Dermis microvascular lymphatic vessel endothelial cell (primary cell): Measurements from ENCODE around the gene FRS3. TPM values are rescaled to one million over a fixed set of nuclear protein-coding genes. Genes with fewer than 3 reads are reported as not detected.

Experiments used
- DNase-seq, 2 donors: peaks; one replicate each; pipeline versions ENCODE4 v3.0.0 to v3.0.0-alpha.2; 2010; ENCODE audit warnings: low read depth in 2 of 2
- total RNA-seq: library from RNA; depleted of rRNA; stranded (reverse); fragments of >200 nt; gene quantifications from 2 replicates; pipeline ENCODE4 v1.2.1, GENCODE V29; 2014

The FRS3 gene
- total RNA-seq, 1 donor from 2014 or later = 0.64 TPM

DNA sequence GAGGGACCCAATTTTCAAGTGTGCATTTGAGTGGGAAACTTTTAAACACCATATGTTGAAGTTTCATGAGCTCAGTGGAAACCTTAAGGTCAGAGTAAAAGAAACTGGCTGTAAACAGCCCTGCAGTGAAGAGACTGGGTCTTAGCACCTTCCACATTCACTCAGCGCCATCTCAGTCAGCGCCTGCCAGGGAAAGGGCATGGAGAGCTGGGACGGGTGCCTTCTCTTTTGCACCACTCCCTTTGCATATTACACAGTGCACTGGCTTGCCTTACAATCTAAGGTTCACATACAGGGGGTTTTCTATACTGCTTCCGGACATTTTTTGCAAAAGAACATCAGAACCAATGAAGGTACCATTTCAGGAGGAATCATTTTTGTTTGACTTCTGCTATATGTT lies 12.3 kb upstream of the FRS3 start:
- DNase-seq = no peak

GRCh38 chr6:41791305-41791704 lies 11.6 kb upstream of the FRS3 start:
- no peak for DNase-seq

DNA sequence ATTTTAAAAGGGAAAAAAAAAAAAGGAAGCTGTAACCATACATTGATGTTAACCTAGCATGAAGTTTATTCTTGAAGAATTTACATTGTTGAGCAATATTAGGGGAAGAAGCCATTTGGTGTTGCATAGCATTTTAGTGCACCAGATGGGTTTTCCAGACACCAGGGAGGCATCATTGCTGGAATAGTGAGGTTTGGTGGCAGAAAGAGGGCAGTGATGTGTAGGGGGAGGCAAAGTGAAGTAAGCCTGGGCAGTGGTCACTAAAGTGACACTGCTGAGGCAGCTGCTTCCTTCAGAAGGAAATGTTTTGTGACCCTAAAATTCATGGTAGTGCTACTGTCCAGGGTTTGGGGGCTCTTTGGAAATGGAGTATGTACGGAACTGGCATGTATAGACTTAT lies 10.3 kb upstream of the FRS3 start:
- no peak for DNase-seq

DNA sequence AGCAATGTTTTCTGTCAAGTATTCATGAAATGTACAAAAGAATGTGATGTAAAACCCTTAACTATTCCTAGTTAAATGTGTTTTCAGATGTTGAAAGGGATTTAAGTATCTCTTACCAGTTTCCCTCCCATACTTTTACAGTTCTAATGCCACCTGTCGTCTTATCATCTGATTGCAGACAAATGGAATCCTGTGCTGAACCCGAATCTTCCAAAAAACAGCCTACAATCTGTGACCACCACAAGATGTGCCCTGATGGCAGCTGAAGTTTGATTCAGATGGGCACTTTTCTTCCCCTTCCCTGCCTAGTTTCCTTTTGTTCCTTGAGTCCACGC lies 9.7 kb upstream of the FRS3 start:
- no peak for DNase-seq

DNA sequence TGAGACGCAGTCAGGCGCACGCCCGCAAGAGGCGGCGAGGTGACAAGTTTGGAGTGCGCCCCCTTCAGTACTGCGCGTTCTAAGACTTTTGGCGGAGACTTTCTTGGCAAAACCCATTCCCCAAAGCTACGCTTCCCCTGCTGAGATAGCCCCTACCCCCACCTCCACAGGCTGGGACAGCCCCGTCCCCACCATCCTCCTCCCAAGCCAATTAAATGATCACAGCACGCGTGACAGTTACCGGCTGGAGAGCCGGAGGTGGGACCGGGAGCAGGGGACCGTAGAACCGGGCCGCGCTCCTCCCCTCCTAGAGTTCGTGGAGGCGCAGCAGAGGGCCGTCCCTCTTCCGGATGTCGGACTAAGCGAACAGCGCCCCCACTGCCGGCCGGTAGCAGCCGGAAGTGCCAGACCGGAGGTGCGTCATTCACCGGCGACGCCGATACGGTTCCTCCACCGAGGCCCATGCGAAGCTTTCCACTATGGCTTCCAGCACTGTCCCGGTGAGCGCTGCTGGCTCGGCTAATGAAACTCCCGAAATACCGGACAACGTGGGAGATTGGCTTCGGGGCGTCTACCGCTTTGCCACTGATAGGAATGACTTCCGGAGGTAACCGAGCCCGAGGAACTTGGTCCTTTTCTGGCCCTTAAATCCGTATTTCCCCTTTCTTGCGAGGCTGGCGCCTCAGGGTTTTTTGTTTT lies 7.7 kb upstream of the FRS3 start, which contains the start of gene TOMM6:
Gene TOMM6, plus strand, starts transcription at position 476 of the 699 bp plus-strand sequence. Its CDS starts 4 bp downstream, at position 480.
- peak; percentile 88 to 97 for DNase-seq

DNA sequence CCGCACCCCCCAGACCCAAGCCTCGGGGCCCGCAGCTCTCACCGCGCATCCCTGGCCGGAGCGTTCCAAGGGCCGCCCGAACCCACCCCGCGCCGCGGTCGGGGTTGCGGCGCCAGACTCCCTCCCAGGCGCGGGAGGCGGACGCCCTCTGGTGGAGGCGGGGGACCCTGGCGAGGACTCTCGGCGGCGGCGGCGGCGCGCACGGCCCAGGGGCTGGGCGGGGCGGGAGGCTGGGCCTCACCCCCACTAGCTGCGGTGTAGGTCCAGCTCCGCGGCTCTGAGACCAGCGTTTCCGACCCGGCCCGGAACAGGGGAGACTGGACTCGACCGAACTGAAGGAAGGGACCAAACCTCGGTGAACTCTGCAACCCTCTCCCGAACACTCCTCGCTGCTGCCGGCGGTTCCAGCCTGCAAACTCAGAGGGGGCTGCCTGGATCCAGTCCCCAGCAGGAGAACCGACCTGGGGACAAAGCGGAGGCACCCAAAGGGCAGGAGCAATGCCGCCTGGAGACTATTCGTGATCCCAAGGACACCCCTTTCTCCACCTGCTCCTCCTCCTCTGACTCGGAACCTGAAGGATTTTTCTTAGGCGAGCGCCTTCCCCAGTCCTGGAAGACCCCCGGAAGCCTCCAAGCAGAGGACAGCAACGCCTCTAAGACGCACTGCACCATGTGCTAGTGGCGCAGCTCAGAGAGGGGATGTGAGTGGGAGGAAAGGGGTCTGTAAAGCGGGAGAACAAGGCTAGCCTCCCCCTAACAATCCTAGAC lies 6.9 kb upstream of the FRS3 start:
- peak in 1 of 2 donors; percentile 86 for DNase-seq

DNA sequence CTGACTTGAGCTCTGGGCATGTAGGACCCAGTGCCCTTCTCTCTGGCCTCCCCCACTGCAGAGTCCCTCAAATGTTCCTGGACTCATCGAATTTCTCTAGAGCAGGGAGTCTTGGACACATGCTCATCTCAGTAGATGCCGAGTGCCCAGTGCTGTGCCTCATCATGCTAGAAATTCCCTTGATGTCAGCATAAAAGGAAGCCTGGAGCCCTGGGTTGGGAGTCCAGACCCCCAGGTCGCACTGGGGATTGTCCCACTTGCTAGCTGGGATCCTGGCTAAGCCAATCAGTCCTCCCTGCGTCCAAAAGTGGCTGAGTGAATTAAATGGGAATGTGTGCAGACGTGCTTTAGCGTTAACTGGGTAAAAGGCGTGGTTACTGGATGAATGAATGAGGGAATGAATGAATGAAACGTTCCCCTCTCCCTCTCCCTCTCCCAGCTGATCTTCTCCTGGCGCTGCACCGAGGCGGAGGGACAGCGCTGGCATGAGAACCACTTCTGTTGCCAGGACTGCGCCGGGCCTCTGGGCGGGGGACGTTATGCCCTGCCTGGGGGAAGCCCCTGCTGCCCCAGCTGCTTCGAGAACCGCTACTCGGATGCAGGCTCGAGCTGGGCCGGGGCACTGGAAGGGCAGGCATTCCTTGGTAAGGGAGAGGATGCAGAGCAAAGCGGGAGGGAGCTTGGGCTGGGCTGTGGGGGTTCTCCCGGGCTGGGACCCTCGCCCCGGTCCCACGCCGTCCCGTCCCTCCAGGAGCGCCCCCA lies 6.2 kb upstream of the FRS3 start:
- peak in 1 of 2 donors; percentile 33 for DNase-seq

GRCh38 chr6:41785254-41785653 lies 5.6 kb upstream of the FRS3 start:
- DNase-seq = no peak

GRCh38 chr6:41784581-41785171 lies 5.0 kb upstream of the FRS3 start:
- DNase-seq = no peak

DNA sequence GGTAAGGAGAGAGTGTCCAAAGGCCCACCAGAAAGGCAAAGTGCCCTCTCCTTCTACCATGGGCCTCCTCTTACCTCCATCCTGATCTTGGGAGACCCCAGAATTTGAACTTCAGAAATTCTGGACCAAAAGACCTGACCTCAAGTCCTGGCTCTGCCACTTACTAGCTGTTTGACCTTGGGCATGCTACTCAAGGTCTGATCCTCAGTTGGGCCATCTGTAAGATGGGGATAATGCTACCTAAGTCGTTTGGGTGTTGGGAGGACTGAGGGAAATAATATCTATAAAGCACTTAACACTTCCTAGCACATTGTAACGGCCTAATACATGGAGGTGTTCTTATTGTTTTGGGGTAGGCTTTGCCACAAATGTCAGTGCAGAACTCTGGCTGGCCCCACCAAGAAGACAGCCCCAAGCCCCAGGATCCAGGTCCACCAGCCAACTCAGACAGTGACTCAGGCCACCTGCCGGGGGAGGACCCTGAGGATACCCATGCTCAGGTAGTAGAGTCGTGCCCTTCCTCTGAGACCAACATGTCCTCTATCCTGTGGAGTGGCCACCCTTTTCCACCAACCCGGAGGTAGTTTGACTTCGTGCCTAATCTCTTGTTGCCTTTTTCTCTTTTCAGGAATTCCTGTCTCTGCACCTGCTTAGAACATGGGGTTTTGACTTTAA lies 3.5 kb upstream of the FRS3 start:
- DNase-seq = no peak

GRCh38 chr6:41781366-41781730 lies 1.6 kb upstream of the FRS3 start:
- DNase-seq = peak in 1 of 2 donors; percentile 53

GRCh38 chr6:41780551-41781365 lies 1.1 kb upstream of the FRS3 start, which contains the start of gene PRICKLE4:
Gene PRICKLE4, plus strand, starts transcription at chr6:41780782. Its CDS starts 2,692 bp downstream, at chr6:41783474.
- peak in 1 of 2 donors; percentile 66 for DNase-seq

DNA sequence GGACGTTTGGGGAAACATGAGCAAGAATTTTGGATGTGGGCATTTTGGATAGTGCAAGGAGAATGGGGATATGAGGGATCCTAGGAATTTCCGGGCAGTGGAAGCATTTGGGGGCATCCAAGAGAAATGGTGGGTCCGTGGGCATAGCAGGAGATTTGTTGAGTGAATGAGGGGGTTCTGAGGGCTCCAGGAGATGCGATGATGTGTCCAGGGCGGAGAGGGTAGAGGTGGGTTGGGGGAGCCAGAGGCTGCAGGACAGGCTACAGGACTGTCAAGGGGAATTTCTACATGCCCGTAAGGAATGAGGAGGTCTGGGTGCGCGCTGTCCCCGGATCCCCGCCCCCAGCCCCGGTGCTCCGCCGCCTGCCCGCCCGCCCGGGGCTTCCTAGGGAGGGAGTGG lies 364 bp downstream of the FRS3 start:
- peak in 1 of 2 donors; percentile 14 for DNase-seq

DNA sequence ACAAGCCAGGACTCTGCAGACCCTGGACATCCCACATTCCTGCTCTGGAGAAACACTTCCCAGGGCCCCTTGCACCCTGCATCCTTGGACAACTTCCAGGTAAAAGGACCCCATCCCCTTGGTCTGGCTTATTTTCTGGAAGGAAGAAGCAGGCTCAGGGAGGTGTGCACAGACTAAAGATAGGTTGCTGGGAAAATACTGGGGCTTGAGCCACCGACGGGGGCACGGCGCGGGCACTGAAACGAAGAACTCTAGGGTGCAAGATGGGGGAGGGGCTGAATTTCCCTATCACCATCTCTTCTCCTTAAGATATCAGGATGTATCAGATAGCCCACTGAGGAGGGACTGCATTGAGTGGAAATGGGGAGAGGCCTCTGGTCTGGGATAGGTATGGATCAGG lies 805 bp downstream of the FRS3 start:
- DNase-seq = no peak

DNA sequence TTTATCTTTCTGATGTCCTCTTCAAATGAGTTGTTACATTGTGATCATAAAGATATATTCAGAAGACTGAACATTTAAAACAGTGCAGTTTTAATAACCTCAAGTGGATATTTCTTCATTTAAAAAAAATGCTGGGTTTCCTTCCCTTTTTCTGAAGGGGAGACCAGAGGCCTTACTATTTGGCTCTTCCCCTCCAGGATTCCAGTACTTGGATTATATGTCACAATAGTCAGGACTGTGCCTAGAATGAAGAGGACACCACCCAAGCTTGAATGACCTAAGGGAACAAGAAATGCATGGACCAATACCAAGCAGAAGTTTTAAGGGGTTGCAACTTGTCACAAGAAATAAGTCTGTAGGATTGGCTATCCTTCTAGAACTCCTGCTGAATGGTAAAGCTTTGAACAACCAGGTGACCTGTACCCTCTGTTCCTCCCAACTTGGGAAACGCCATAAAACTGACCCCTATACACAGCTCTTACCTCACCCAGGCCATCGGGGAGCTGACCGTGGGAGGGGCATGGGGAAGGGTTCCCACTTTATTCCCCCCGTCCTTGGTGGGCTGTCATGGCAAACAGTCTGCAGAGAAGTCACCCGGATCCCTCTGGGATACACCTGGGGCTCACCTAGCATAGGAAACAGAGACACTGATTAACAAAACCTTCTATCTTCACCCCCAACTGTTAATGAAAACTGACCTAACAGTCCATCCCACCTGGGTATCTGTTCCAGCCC lies 2.0 kb downstream of the FRS3 start:
- no peak for DNase-seq

- no peak for DNase-seq
Observed at GRCh38 chr6:41775293-41775882, 4.3 kb downstream of the FRS3 start.

GRCh38 chr6:41774841-41775240 lies 4.9 kb downstream of the FRS3 start:
- DNase-seq = no peak

GRCh38 chr6:41771058-41771983 lies 8.4 kb downstream of the FRS3 start:
- DNase-seq = no peak
